Activated CD8-positive, alpha-beta T cell treated with anti-CD3 and anti-CD28 coated beads for 36 hours (primary cell): Measurements from ENCODE around the gene PXN. TPM values are rescaled to one million over a fixed set of nuclear protein-coding genes. Genes with fewer than 3 reads are reported as not detected.

Experiments
- ATAC-seq: fragments of 200-7000 bp; cut with Tn5 transposase; one replicate; pipeline ENCODE4 v1.10.0; 2021; ENCODE audit warnings: mild to moderate bottlenecking, moderate library complexity
- CTCF ChIA-PET: fragments of 350-600 bp; sonication (Branson Sonifier 250); formaldehyde crosslinking; loops from one replicate; lab custom pipeline; 2021; ENCODE audit warnings: antibody characterized with exemption; lab: Charles Lee
- POLR2A ChIA-PET: fragments of 350-600 bp; sonication (Branson Sonifier 250); formaldehyde crosslinking; loops from one replicate; lab custom pipeline; 2021; ENCODE audit warnings: antibody characterized with exemption; lab: Charles Lee
- DNase-seq: peaks from one replicate; pipeline ENCODE4 v3.0.0-alpha.2; 2020
- H3K27ac Mint-ChIP-seq: one replicate; pipeline ENCODE4 v1.8.0; 2021; ENCODE audit warnings: mild to moderate bottlenecking, mixed read lengths
- H3K27me3 Mint-ChIP-seq: one replicate; pipeline ENCODE4 v1.8.0; 2021; ENCODE audit warnings: mixed read lengths
- H3K36me3 Mint-ChIP-seq: one replicate; pipeline ENCODE4 v1.8.0; 2021; ENCODE audit warnings: low read depth, mixed read lengths
- H3K4me1 Mint-ChIP-seq: one replicate; pipeline ENCODE4 v1.8.0; 2021; ENCODE audit warnings: low read depth, mixed read lengths
- H3K4me3 Mint-ChIP-seq: one replicate; pipeline ENCODE4 v1.8.0; 2021; ENCODE audit warnings: mild to moderate bottlenecking, moderate library complexity, mixed read lengths
- H3K9me3 Mint-ChIP-seq: one replicate; pipeline ENCODE4 v1.8.0; 2021; ENCODE audit warnings: mixed read lengths
- intact Hi-C: fragments of 100-400 bp; cut with micrococcal nuclease; formaldehyde crosslinking; loops from one replicate; pipeline ENCODE4 v1.10.0; 2022
- total RNA-seq, 2 experiments: library from RNA; stranded (reverse); gene quantifications; one replicate each; pipeline ENCODE4 v1.2.3, GENCODE V29; 2021
- TF ChIP-seq, protein P1 (sequence below): fragments of 200-600 bp; IDR thresholded peaks from one replicate; pipeline ENCODE4 v1.8.0; 2022; ENCODE audit warnings: antibody characterized with exemption, mild to moderate bottlenecking

The PXN gene
- total RNA-seq, 2 experiments from 2014 or later = 40.2 to 45.3 TPM

DNA sequence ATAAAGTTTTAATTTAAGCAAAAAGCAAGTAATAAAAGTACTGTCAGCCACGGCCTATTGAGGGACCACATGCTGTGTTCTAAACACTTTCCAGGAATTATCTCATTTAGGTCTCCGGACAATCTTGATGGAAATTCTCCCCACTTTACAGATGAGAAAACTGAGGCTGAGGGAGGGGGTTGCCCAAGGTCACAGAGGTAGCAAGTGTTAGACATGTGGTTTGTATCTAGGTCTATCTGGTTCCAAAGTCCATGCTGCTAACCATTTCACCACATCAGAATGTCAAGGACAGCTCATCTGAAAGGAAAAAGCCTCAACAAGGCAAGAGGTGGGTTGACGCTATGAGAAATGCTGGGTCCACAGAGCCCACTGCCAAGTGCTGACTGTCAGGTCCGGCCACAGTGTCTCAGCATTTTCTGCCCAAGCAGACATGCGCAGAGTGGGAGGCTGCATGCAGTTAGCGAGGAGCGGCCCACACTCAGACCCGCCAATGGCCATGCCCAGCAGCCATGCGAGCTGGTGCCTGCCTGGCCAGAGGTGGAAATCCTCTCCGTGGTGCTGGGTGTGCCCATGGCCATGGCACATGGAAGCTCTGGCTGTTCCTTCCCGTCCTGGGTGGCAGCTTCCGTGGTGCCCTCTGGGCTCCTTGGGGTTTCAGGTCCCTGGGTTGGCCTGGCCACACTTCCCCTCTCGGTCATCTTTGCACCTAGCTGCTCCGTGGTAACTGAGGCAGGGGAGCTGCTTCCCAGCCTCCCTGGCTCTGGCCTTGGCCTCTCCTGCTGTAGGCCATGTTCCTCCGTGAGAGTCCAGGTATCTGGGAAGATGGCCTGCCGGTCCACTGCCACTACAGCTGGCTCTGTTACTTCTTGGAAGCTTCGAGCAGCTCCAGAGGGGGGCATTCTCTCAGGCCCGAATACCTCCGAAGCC, 46.6 kb downstream of the PXN start:
- H3K4me3 Mint-ChIP-seq = no peak overlapping the region
- H3K27me3 Mint-ChIP-seq = no peaks in the 10 kb centered on the region
- CTCF ChIA-PET = interaction anchor here (0.7 to 4.3 kb wide), 3 partner anchors 9 to 47 kb away, joined by 3 to 34 read pairs (median 4); no protein-coding TSS in a partner anchor
- H3K36me3 Mint-ChIP-seq = peaks cover 11% of the 10 kb centered on the region
- POLR2A ChIA-PET = interaction anchor here (0.8 to 15.4 kb wide), 8 partner anchors 8 to 87 kb away, joined by 3 to 394 read pairs (median 5); partner anchors contain the start of genes RNU4-1, RNU4-2 and RPLP0
- ATAC-seq (no peak), DNase-seq (no peak)
- H3K9me3 Mint-ChIP-seq = no peaks in the 10 kb centered on the region
- H3K4me1 Mint-ChIP-seq = no peaks in the 10 kb centered on the region
- TF ChIP-seq, protein P1, sequence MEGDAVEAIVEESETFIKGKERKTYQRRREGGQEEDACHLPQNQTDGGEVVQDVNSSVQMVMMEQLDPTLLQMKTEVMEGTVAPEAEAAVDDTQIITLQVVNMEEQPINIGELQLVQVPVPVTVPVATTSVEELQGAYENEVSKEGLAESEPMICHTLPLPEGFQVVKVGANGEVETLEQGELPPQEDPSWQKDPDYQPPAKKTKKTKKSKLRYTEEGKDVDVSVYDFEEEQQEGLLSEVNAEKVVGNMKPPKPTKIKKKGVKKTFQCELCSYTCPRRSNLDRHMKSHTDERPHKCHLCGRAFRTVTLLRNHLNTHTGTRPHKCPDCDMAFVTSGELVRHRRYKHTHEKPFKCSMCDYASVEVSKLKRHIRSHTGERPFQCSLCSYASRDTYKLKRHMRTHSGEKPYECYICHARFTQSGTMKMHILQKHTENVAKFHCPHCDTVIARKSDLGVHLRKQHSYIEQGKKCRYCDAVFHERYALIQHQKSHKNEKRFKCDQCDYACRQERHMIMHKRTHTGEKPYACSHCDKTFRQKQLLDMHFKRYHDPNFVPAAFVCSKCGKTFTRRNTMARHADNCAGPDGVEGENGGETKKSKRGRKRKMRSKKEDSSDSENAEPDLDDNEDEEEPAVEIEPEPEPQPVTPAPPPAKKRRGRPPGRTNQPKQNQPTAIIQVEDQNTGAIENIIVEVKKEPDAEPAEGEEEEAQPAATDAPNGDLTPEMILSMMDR = no peak
- intact Hi-C loops = no loop called here
- no peak overlapping the region for H3K27ac Mint-ChIP-seq

DNA sequence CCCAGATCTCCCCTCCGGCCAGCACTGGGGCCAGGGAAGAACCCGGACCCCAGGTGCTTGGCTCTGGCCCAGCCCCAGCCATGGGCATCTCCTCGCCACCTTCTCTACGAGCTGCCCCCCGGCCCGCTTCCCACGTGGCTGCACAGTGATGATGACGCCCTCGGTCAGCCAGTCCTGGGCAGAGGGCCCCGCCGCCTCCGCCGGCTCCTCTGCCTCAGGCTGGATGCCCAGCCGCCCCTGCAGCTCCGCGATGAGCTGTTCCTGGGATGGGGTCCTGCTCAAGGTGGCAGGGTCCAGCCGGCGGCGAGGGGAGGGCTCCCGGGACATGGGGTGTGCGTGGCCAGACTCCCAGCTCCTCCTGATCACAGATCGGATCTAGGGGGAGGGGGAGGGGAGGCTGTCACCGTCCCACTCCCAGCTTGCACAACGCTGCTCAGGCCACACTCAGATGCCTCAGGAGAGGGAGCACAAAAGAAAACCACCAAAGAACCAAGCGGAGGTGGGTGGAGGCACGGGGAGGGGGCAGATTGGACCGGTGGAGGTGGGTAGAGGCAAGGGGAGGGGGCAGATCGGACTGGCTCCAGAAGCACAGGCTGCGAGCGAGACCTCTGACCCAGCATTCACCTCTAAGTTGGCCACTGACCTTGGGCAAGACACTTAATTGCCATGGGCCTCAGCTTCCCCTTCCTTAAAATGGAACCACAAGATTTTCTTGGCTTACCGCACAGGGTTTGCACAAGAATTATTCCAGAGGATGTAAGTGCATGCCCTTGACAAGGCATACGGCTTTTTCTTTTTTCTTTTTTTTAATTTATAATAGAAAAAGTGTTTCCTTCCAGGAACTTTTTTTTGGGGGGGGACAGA, 48.6 kb downstream of the PXN start:
- TF ChIP-seq, protein P1 = no peak
- no peaks in the 10 kb centered on the region for H3K27me3 Mint-ChIP-seq

DNA sequence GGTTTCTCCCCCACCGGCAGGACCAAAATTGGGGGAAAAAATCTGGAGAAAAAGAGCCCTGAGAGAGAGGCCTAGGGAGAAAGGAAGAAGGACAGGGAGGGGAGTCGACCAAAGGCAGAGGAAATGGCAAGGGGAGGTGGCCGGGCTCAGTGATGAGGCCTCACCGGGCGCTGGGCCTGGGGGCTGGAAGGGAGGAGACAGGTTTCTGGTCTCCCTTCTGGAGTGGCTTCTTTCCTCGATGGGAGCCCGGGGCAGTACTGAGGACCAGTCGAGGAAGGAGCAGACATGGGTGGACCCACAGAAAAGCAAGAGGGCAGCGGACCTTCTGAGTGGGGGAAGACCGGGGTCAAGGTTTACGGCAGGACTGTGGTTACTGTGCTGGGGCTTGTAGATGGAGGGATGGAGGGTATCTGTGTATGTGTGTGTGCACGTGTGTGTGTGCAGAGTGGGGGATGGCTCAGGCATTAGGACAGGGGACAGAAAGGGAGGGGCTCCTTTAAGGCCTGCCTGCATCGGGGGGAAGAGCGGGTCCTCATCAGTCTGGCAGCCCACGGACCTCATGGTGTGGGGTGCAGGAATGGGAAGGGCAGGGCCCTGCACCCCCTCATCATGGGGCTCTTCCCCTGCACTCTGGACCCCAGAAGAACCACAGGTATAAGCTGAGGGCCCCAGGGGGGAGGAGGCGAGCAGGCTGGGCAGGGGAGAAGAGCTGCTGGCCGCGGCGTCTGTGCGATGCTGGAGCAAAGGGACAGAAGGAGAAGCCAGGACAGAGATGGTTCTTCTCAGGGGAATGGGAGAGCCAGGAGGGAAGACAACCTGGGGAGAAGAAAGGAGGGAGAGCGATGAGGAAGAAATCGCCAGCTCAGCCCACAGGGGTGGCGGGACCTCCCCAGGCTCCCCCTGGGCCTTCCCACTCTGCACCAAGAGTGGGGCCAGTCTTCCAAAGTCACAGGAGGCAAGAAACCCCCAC, 49.5 kb downstream of the PXN start:
- Mint-ChIP-seq H3K27me3 (no peaks in the 10 kb centered on the region), H3K4me1 (no peaks in the 10 kb centered on the region), H3K9me3 (no peaks in the 10 kb centered on the region), H3K4me3 (no peak overlapping the region), H3K36me3 (peaks cover 13% of the 10 kb centered on the region), H3K27ac (no peak overlapping the region)
- TF ChIP-seq, protein P1 = no peak
- intact Hi-C loops = no loop called here
- ATAC-seq (no peak), DNase-seq (no peak)
- CTCF ChIA-PET = interaction anchor here (4.3 kb wide), 1 partner anchor 12 kb away, joined by 34 read pairs; no protein-coding TSS in a partner anchor
- POLR2A ChIA-PET = interaction anchor here (0.8 to 1.6 kb wide), 8 partner anchors 12 to 76 kb away, joined by 3 to 12 read pairs (median 4); partner anchors contain the start of genes RNU4-1, RNU4-2 and RPLP0

More for the DNA sequence above, 48.6 kb downstream of the PXN start:
- intact Hi-C loops = no loop called here
- Mint-ChIP-seq H3K4me3 (no peak overlapping the region), H3K27ac (no peak overlapping the region), H3K36me3 (peaks cover 9% of the 10 kb centered on the region), H3K4me1 (no peaks in the 10 kb centered on the region), H3K9me3 (no peaks in the 10 kb centered on the region)
- no peak for DNase-seq
- CTCF ChIA-PET = interaction anchor here (4.3 kb wide), 1 partner anchor 11 kb away, joined by 34 read pairs; no protein-coding TSS in a partner anchor
- ATAC-seq = no peak
- POLR2A ChIA-PET = interaction anchor here (0.8 to 1.6 kb wide), 7 partner anchors 10 to 75 kb away, joined by 3 to 12 read pairs (median 4); partner anchors contain the start of genes RNU4-1 and RNU4-2

DNA sequence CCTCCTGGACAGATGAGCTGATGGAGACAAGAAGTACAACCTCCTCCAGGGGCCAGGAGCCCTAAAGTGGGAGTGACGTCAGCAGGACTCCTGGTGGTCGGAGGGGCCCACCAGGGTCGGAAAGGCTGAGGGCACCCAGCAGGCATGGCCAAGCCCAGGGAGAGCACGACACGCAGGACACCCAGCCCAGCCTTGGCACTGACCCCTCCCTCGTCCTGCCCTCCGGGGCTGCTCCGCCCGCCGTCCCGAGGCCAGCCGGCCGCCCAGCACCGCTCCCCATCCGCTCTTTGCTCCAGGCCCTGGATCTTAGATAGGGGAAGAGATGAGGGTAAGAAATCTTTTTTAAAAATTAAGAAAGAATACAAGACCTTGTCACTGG, 50.2 kb downstream of the PXN start:
- Mint-ChIP-seq H3K4me3 (no peak overlapping the region), H3K36me3 (peaks cover 10% of the 10 kb centered on the region), H3K4me1 (no peaks in the 10 kb centered on the region), H3K27me3 (no peaks in the 10 kb centered on the region), H3K27ac (no peak overlapping the region), H3K9me3 (no peaks in the 10 kb centered on the region)
- TF ChIP-seq, protein P1 = no peak
- POLR2A ChIA-PET = interaction anchor here (0.9 to 1.1 kb wide), 3 partner anchors 13 to 16 kb away, joined by 3 to 4 read pairs (median 3); partner anchors contain the start of gene RPLP0
- intact Hi-C loops = no loop called here
- DNase-seq (no peak), ATAC-seq (no peak)
- CTCF ChIA-PET = no interaction called here
